Stimulated activated CD4-positive, alpha-beta T cell treated with anti-CD3 and anti-CD28 coated beads, Interleukin-12 subunit alpha, Interleukin-12 subunit beta, amount 100 ng/mL, for 24 hours (primary cell): ENCODE data around the gene KLK5.
"Not testable (repeated sequence)": the region's sequence is repeated elsewhere in the genome, so short reads cannot be mapped to it uniquely, and the experiment has no call there.

Source experiments
- DNase-seq, 2 experiments: peaks; one replicate each; pipeline ENCODE4 v3.0.0-alpha.2; 2020; ENCODE audit warnings: low read depth in 2 of 2

Gene KLK5

GRCh38 chr19:50921426-50922316 lies 31.2 kb downstream of the KLK5 start:
- no peak for DNase-seq

- no peak for DNase-seq
These were observed 36.8 kb downstream of the KLK5 start for GRCh38 chr19:50916069-50916468.

GRCh38 chr19:50912727-50913716 lies 39.8 kb downstream of the KLK5 start:
- DNase-seq, result no peak

- no peak for DNase-seq
These were observed 40.7 kb downstream of the KLK5 start for GRCh38 chr19:50912102-50912599.

GRCh38 chr19:50911206-50912101 lies 41.4 kb downstream of the KLK5 start, which contains the start of gene KLK4:
Gene KLK4, minus strand, starts transcription at chr19:50911395. Its CDS starts 657 bp downstream, at chr19:50910738.
- DNase-seq, result no peak

- DNase-seq, result no peak
These were observed 42.1 kb downstream of the KLK5 start for GRCh38 chr19:50910722-50911121.

- peak; percentile 14 to 40 for DNase-seq
These were observed 43.4 kb downstream of the KLK5 start for GRCh38 chr19:50909240-50910070.

GRCh38 chr19:50908336-50908735 lies 44.5 kb downstream of the KLK5 start:
- DNase-seq, result no peak

GRCh38 chr19:50906217-50906616 lies 46.6 kb downstream of the KLK5 start:
- DNase-seq, result peak in 1 of 2 experiments; percentile 36

GRCh38 chr19:50902640-50903039 lies 50.2 kb downstream of the KLK5 start:
- no peak for DNase-seq

GRCh38 chr19:50899569-50899968 lies 53.3 kb downstream of the KLK5 start:
- no peak for DNase-seq

- DNase-seq, result no peak
These were observed 54.8 kb downstream of the KLK5 start for GRCh38 chr19:50898018-50898417.

- no peak for DNase-seq
These were observed 55.2 kb downstream of the KLK5 start for GRCh38 chr19:50897612-50898011.

GRCh38 chr19:50897191-50897607 lies 55.6 kb downstream of the KLK5 start:
- no peak for DNase-seq

GRCh38 chr19:50896591-50897190 lies 56.1 kb downstream of the KLK5 start:
- no peak for DNase-seq

GRCh38 chr19:50896089-50896590 lies 56.7 kb downstream of the KLK5 start:
- DNase-seq, result not testable (repeated sequence)

GRCh38 chr19:50894478-50895356 lies 58.1 kb downstream of the KLK5 start:
- DNase-seq, result no peak
